Activated T-helper 2 cell treated with anti-CD3 and anti-CD28 coated beads, Interferon-gamma antibody, Interleukin-2, Interleukin-4, amounts not matched to agents 10 μg/mL and 5 μg/mL and 100 μg/mL, durations not matched to agents 14 hours and 24 hours and 36 hours (primary cell): ENCODE data around the gene SAMD4B. TPM values are rescaled to one million over a fixed set of nuclear protein-coding genes. Genes with fewer than 3 reads are reported as not detected.
"Not testable (repeated sequence)": the region's sequence is repeated elsewhere in the genome, so short reads cannot be mapped to it uniquely, and the experiment has no call there.

ENCODE experiments used
- DNase-seq: peaks from one replicate; pipeline ENCODE4 v3.0.0; 2021; ENCODE audit warnings: low spot score
- H3K27ac Mint-ChIP-seq: one replicate; pipeline ENCODE4 v1.8.0; 2021; ENCODE audit warnings: mixed read lengths
- H3K27me3 Mint-ChIP-seq: one replicate; pipeline ENCODE4 v1.8.0; 2021; ENCODE audit warnings: low read depth, mixed read lengths
- H3K36me3 Mint-ChIP-seq: one replicate; pipeline ENCODE4 v1.8.0; 2021; ENCODE audit warnings: low read depth, mixed read lengths
- H3K4me1 Mint-ChIP-seq: one replicate; pipeline ENCODE4 v1.8.0; 2021; ENCODE audit warnings: low read depth, mixed read lengths
- H3K4me3 Mint-ChIP-seq: one replicate; pipeline ENCODE4 v1.8.0; 2021; ENCODE audit warnings: low read depth, mild to moderate bottlenecking, moderate library complexity, mixed read lengths
- H3K9me3 Mint-ChIP-seq: one replicate; pipeline ENCODE4 v1.8.0; 2021; ENCODE audit warnings: mixed read lengths
- intact Hi-C: fragments of 100-400 bp; cut with micrococcal nuclease; formaldehyde crosslinking; loops from one replicate; pipeline ENCODE4 v1.15.1; 2023
- total RNA-seq: library from RNA; stranded (reverse); gene quantifications from 2 replicates; pipeline ENCODE4 v1.2.3, GENCODE V29; 2022

SAMD4B gene
- total RNA-seq, 1 donor from 2014 or later, result 64.0 TPM

GRCh38 chr19:39369200-39369599, 27.0 kb downstream of the SAMD4B start:
- Mint-ChIP-seq H3K27ac (no peak overlapping the region), H3K4me3 (no peak overlapping the region), H3K4me1 (peaks cover 4% of the 10 kb centered on the region), H3K27me3 (no peaks in the 10 kb centered on the region), H3K36me3 (peaks cover 43% of the 10 kb centered on the region), H3K9me3 (no peaks in the 10 kb centered on the region)
- DNase-seq, result no peak
- intact Hi-C loops, result no loop called here

- no peak overlapping the region for H3K4me3 Mint-ChIP-seq
- H3K27me3 Mint-ChIP-seq, result no peaks in the 10 kb centered on the region
- no peak overlapping the region for H3K27ac Mint-ChIP-seq
- intact Hi-C loops, result no loop called here
- no peak for DNase-seq
- H3K9me3 Mint-ChIP-seq, result no peaks in the 10 kb centered on the region
- peaks cover 4% of the 10 kb centered on the region for H3K4me1 Mint-ChIP-seq
- H3K36me3 Mint-ChIP-seq, result peaks cover 41% of the 10 kb centered on the region
Observed at GRCh38 chr19:39370735-39371134, 28.5 kb downstream of the SAMD4B start.

DNA sequence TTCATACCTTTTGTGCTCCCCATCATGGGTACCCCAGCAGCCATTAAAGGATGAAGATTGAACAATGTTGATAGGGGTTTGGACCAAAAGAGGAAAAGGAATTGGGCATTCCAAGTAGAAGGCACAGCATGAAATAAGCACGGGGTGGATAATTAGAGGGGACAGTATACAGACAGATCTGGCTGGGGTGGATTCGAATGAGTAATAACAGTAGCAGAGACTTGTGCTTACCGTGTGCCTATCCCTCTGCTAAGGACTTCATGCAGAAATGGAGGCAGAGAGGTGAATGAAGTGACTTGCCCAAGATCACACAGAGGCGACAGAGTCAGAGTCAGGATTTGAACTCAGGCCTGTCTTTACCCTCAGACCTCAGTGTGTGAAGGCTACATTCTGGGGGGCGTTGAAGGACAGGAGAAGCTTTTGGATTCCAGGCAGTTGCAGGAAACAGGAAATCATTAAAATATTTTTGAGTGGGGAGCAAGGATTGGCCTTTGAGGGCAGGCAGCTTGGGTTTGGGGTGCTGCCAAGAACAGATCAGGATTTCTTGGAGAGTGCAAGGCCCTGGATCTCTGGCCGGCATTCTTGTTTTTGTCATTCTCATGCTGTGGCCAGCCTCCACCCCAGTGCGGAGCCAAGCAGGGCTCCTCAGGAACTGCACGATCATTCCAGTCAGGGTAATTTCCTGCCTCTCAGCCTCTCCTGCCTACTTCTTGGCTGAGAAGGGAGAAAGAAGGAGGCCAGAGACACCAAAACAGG, 30.0 kb downstream of the SAMD4B start:
- H3K27me3 Mint-ChIP-seq, result no peaks in the 10 kb centered on the region
- peaks cover 4% of the 10 kb centered on the region for H3K4me1 Mint-ChIP-seq
- no peaks in the 10 kb centered on the region for H3K9me3 Mint-ChIP-seq
- no peak for DNase-seq
- intact Hi-C loops, result no loop called here
- no peak overlapping the region for H3K27ac Mint-ChIP-seq
- peaks cover 49% of the 10 kb centered on the region for H3K36me3 Mint-ChIP-seq
- H3K4me3 Mint-ChIP-seq, result no peak overlapping the region

DNA sequence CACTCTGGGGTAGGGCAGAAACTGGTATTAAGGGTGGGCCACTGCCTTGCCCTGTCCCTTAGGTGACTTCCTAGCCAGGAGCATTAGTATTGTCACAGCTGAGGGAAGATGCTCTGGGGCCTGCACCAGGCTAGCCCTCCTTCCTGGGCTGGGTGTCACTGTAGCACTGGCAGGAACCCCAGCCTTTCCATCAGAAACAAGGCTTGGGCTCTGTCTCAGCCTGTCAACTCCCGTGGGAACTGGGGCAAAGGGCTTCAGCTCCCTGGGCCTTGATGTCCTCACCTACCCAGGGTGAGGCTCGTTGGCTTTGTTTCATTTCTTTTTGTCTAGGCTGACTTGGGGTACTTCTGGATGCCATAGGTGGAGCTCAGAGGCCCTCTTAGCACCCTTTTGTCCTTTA, 30.7 kb downstream of the SAMD4B start:
- Mint-ChIP-seq H3K36me3 (peaks cover 54% of the 10 kb centered on the region), H3K27me3 (no peaks in the 10 kb centered on the region), H3K4me3 (no peak overlapping the region), H3K4me1 (peaks cover 4% of the 10 kb centered on the region), H3K9me3 (no peaks in the 10 kb centered on the region), H3K27ac (no peak overlapping the region)
- intact Hi-C loops, result no loop called here
- DNase-seq, result no peak

DNA sequence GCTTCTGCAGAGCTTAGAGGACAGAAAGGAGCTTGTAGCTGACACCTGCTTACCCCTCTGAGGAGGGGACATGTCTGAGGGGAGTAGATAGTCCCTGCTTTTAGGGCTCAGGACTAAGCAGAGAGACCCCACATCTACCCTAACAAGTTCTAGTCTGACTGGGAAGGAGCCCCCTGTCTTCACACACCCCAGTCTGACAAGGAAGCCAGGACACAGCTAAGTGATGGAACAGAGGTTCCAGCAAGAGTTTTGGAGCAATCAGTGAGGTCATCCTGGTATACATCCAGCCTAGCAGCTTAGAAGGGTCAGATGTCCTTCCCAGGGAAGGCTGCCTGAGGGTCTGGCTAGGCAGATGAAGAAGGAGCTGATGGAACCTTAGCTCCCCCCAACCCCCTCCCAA, 33.7 kb downstream of the SAMD4B start:
- Mint-ChIP-seq H3K27me3 (no peaks in the 10 kb centered on the region), H3K27ac (no peak overlapping the region)
- intact Hi-C loops, result no loop called here

GRCh38 chr19:39377373-39378362, 35.4 kb downstream of the SAMD4B start:
- no peaks in the 10 kb centered on the region for H3K4me1 Mint-ChIP-seq
- H3K4me3 Mint-ChIP-seq, result no peak overlapping the region
- no peak overlapping the region for H3K27ac Mint-ChIP-seq
- H3K36me3 Mint-ChIP-seq, result peaks cover 68% of the 10 kb centered on the region
- intact Hi-C loops, result no loop called here
- H3K27me3 Mint-ChIP-seq, result no peaks in the 10 kb centered on the region
- H3K9me3 Mint-ChIP-seq, result no peaks in the 10 kb centered on the region
- DNase-seq, result no peak

More for the DNA sequence above, 33.7 kb downstream of the SAMD4B start:
- DNase-seq, result no peak
- peaks cover 4% of the 10 kb centered on the region for H3K4me1 Mint-ChIP-seq
- H3K9me3 Mint-ChIP-seq, result no peaks in the 10 kb centered on the region
- H3K36me3 Mint-ChIP-seq, result peaks cover 62% of the 10 kb centered on the region
- no peak overlapping the region for H3K4me3 Mint-ChIP-seq

DNA sequence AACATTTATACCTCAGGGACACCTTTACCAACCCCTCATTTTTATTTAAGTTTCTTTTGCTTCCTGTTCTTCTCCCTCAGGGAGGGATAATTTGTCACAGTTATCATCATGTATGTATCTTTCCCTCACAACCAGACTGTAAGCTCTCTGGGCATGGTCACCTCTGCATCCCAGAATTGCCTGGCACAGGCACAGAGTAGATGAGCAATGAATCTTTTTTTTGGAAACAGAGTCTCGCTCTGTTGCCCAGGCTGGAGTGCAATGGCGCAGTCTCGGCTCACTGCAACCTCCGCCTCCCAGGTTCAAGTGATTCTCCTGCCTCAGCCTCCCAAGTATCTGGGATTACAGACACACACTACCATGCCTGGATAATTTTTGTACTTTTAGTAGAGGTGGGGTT, 37.1 kb downstream of the SAMD4B start:
- H3K27me3 Mint-ChIP-seq, intact Hi-C loops, DNase-seq, H3K4me1 Mint-ChIP-seq, H3K27ac Mint-ChIP-seq, H3K4me3 Mint-ChIP-seq, H3K9me3 Mint-ChIP-seq: not testable (repeated sequence)
- H3K36me3 Mint-ChIP-seq, result peaks cover 76% of the 10 kb centered on the region

GRCh38 chr19:39379865-39380396, 37.7 kb downstream of the SAMD4B start:
- Mint-ChIP-seq H3K4me3 (no peak overlapping the region), H3K36me3 (peaks cover 76% of the 10 kb centered on the region), H3K4me1 (no peaks in the 10 kb centered on the region), H3K27ac (no peak overlapping the region), H3K27me3 (no peaks in the 10 kb centered on the region), H3K9me3 (no peaks in the 10 kb centered on the region)
- intact Hi-C loops, result no loop called here
- no peak for DNase-seq

DNA sequence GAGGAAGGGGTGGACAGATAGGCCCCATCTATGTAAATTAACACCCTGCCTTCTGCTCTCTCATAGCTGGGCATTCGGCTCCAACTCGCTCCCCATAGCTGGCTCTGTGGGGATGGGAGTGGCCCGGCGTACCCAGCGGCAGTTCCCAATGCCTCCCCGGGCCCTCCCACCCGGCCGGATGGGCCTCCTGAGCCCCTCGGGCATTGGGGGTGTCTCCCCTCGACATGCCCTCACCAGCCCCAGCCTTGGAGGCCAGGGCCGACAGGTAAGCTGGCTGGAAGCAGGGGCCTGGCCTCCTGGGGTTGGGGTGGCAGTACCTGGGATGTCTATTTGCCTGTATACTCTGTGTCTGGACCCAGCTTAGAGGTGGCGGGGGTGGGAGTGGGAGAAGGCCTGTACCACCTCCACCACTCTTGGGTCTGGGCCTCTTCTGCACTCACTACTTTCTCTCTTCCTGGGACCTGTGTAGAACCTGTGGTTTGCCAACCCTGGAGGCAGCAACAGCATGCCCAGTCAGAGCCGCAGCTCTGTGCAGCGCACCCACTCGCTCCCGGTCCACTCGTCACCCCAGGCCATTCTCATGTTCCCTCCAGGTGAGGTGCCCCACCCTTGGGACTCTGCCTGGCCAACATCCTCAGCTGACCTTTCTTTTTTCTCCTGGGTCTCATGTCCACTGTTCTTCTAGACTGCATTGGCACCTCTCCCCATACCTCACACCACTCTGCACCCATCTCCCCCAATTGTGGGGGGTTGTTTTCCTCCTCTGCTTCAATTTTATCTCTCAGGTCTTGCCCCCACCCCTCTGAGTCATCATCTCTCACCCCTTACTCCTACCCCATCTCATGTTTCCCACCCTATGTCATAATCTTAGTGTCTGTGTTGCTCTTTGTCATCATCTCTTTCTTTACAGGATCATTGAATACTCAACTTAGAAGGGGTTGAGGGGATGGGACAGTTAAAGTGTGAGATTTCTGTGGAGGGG, 38.6 kb downstream of the SAMD4B start:
- DNase-seq, result no peak
- Mint-ChIP-seq H3K27me3 (no peaks in the 10 kb centered on the region), H3K36me3 (peaks cover 77% of the 10 kb centered on the region), H3K9me3 (no peaks in the 10 kb centered on the region), H3K27ac (no peak overlapping the region), H3K4me1 (no peaks in the 10 kb centered on the region), H3K4me3 (no peak overlapping the region)
- intact Hi-C loops, result no loop called here

DNA sequence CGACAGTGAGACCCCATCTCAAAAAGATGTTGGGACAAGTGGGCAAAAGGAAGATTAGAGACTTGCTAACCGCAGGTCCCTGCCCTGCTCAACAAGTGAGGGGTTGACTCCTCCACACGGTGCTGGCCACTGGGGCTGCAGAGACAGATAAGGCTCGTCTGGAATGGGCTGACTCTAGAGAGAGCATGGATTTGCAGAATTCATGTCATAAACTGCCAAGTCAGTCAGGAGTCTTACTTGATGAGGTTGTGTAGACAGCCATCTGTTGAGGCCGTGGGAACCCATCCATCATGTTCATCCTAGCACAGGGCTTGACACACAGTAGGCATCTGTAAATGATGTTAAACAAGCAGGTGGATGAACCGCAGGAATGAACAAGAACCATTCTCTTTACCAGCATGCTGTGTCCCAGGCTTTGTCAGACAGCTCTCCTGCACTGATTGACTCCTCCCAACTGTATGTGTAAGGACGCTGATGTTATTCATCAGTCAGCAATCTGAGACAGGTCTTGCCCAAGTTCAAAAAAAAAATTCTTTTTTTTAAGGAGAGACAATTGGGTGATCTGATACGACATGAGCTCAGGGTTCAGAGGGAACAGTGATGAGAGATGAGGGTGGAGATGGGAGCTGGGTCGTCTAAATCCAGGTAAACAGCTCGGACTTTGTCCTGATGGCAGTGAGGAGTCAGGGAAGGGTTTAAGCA, 39.8 kb downstream of the SAMD4B start:
- H3K4me1 Mint-ChIP-seq, result no peaks in the 10 kb centered on the region
- no peak for DNase-seq
- no peak overlapping the region for H3K4me3 Mint-ChIP-seq
- H3K9me3 Mint-ChIP-seq, result no peaks in the 10 kb centered on the region
- no peaks in the 10 kb centered on the region for H3K27me3 Mint-ChIP-seq
- H3K36me3 Mint-ChIP-seq, result peaks cover 76% of the 10 kb centered on the region
- intact Hi-C loops, result no loop called here
- no peak overlapping the region for H3K27ac Mint-ChIP-seq

- H3K36me3 Mint-ChIP-seq, result peaks cover 70% of the 10 kb centered on the region
- no peak for DNase-seq
- H3K4me1 Mint-ChIP-seq, result no peaks in the 10 kb centered on the region
- H3K9me3 Mint-ChIP-seq, result no peaks in the 10 kb centered on the region
- no peak overlapping the region for H3K27ac Mint-ChIP-seq
- no peaks in the 10 kb centered on the region for H3K27me3 Mint-ChIP-seq
- no peak overlapping the region for H3K4me3 Mint-ChIP-seq
- intact Hi-C loops, result no loop called here
Observed at GRCh38 chr19:39382991-39383828, 41.0 kb downstream of the SAMD4B start.
